ENCODE results near the gene TUBB2A. TPM values are rescaled to one million over a fixed set of nuclear protein-coding genes. Genes with fewer than 3 reads are reported as not detected.
"Not testable (repeated sequence)": the region's sequence is repeated elsewhere in the genome, so short reads cannot be mapped to it uniquely, and the experiment has no call there.

TUBB2A gene
- total RNA-seq, 4 donors from 2014 or later, result 16.3 to 72.5 (median 34.5) TPM

- Histone ChIP-seq H3K27me3 (no peaks in the 10 kb centered on the region), H3K36me3 (no peaks in the 10 kb centered on the region), H3K9me3 (no peaks in the 10 kb centered on the region), H3K27ac (no peak overlapping the region), H3K4me1 (no peaks in the 10 kb centered on the region), H3K4me3 (replicated peaks in 1 of 3) (no peak overlapping the region)
- intact Hi-C loops (cut with DNase I), result no loop called here
- no peak for DNase-seq
- TF ChIP-seq POLR2A (IDR thresholded peaks at IDR 0.05), result no peak
- TF ChIP-seq CTCF (IDR thresholded peaks at IDR 0.05), result no peak
- WGBS, 2 donors, result 76 to 79% methylated on average over 7 of the region's 7 CpGs
Observed at GRCh38 chr6:3188262-3188661, 30.9 kb upstream of the TUBB2A start.

- H3K4me1 ChIP-seq, result no peaks in the 10 kb centered on the region
- intact Hi-C loops (cut with DNase I), result no loop called here
- DNase-seq, result peak in 1 of 2 donors; percentile 11
- H3K9me3 ChIP-seq, result no peaks in the 10 kb centered on the region
- H3K27me3 ChIP-seq, result no peaks in the 10 kb centered on the region
- H3K4me3 ChIP-seq (replicated peaks in 1 of 3), result no peak overlapping the region
- WGBS, 2 donors, result 81 to 94% methylated on average over 3 of the region's 3 CpGs
- no peak overlapping the region for H3K27ac ChIP-seq
- no peaks in the 10 kb centered on the region for H3K36me3 ChIP-seq
- no peak for TF ChIP-seq POLR2A (IDR thresholded peaks at IDR 0.05)
- TF ChIP-seq CTCF (IDR thresholded peaks at IDR 0.05), result no peak
Observed at GRCh38 chr6:3186974-3187382, 29.6 kb upstream of the TUBB2A start.

DNA sequence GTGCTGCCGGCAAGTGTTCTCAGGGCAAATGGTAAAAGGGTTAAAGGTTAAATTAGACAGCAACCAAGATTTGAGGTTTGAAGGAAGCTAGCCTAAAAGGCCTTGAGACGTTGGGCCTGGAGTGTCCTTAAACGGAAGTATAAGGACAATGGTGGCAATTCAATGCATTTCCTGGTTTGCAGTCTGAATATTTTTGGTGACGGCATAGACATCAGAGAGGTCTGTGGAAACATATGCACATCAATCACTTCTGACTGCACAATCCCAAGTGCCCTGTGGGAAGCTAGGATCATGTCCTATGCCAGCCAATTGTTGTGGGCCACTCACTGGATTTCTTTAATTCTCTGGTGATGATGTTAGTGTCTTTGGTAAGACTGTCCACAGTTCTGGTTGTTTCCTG, 25.7 kb upstream of the TUBB2A start:
- WGBS, 2 donors, result 82 to 93% methylated on average over 4 of the region's 4 CpGs
- TF ChIP-seq CTCF (IDR thresholded peaks at IDR 0.05) (no peak), POLR2A (IDR thresholded peaks at IDR 0.05) (no peak)
- no peak overlapping the region for H3K27ac ChIP-seq
- no peaks in the 10 kb centered on the region for H3K9me3 ChIP-seq
- H3K4me3 ChIP-seq (replicated peaks in 1 of 3), result no peak overlapping the region
- peaks cover 8 to 9% of the 10 kb centered on the region in 2 donors for H3K4me1 ChIP-seq
- no peak for DNase-seq
- intact Hi-C loops (cut with DNase I), result no loop called here
- H3K27me3 ChIP-seq, result no peaks in the 10 kb centered on the region
- H3K36me3 ChIP-seq, result no peaks in the 10 kb centered on the region

GRCh38 chr6:3181105-3181504, 23.8 kb upstream of the TUBB2A start:
- no peaks in the 10 kb centered on the region for H3K9me3 ChIP-seq
- H3K36me3 ChIP-seq, result no peaks in the 10 kb centered on the region
- intact Hi-C loops (cut with DNase I), result no loop called here
- no peak overlapping the region for H3K27ac ChIP-seq
- H3K4me1 ChIP-seq, result peaks cover 9 to 11% of the 10 kb centered on the region in 2 donors
- H3K27me3 ChIP-seq, result no peaks in the 10 kb centered on the region
- 70 to 82% methylated on average over 2 of the region's 2 CpGs for WGBS, 2 donors
- DNase-seq, result no peak
- no peak overlapping the region for H3K4me3 ChIP-seq (replicated peaks in 1 of 3)
- TF ChIP-seq CTCF (IDR thresholded peaks at IDR 0.05) (no peak), POLR2A (IDR thresholded peaks at IDR 0.05) (no peak)

- intact Hi-C loops (cut with DNase I); H3K27me3 ChIP-seq; H3K9me3 ChIP-seq; H3K27ac ChIP-seq; H3K4me3 ChIP-seq (replicated peaks in 1 of 3); H3K36me3 ChIP-seq; DNase-seq: not testable (repeated sequence)
- peaks cover 20 to 21% of the 10 kb centered on the region in 2 donors for H3K4me1 ChIP-seq
- 20% methylated on average over 1 of the region's 8 CpGs; no CpG with 5 or more reads in 1 of the 2 donors for WGBS, 2 donors
Observed at GRCh38 chr6:3179945-3180344, 22.6 kb upstream of the TUBB2A start.

DNA sequence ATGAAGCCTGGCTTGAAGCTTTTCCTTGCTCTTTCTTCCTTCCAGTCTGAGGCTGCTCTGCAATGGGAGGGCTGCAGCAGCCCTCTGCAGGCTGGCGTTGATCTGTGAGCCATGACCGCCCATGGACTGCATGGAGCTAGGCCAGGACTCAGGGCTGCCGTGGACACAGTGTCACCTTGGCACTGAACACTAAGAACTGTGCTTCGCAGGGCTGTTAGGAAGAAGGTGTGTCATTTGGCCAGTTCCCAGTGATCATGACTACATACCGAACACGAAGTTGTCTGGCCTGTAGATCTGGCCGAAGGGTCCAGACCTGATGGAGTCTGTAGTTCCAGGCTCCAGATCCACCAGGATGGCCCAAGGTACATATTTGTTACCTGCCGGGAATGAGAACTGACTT, 21.3 kb upstream of the TUBB2A start:
- Histone ChIP-seq H3K4me1 (peaks cover 20 to 22% of the 10 kb centered on the region in 2 donors), H3K27ac (peak overlapping the region in 1 of 3 donors; percentile 26)
- H3K27me3 ChIP-seq; H3K36me3 ChIP-seq; H3K4me3 ChIP-seq (replicated peaks in 1 of 3); H3K9me3 ChIP-seq; intact Hi-C loops (cut with DNase I): not testable (repeated sequence)
- WGBS, 2 donors, result 56 to 59% methylated on average over 4 of the region's 8 CpGs
- DNase-seq, result peak; percentile 87 to 93

All from thyroid gland (tissue), 4 donors.